ENCODE data around the gene ORMDL3.

Gene ORMDL3

GRCh38 chr17:39960524-39961041 is 33.2 kb upstream of the ORMDL3 start:
- no peak for DNase-seq
- no peak overlapping the region for H3K4me3 ChIP-seq (ENCODE audit: low read depth in 1 of 2, low read length in 2 of 2)
- no peaks in the 10 kb centered on the region for H3K27me3 ChIP-seq (ENCODE audit: insufficient read depth, low read length, poor library complexity)
- no peaks in the 10 kb centered on the region for H4K20me1 ChIP-seq (ENCODE audit: insufficient read depth, low read length)
- H2AFZ ChIP-seq (ENCODE audit: low read depth, low read length) = peak overlapping the region; percentile 41; the same call in 1 of the 2 replicates
- H3K9me3 ChIP-seq (ENCODE audit: insufficient read depth, low read length, severe bottlenecking) = no peaks in the 10 kb centered on the region
- no peak for TF ChIP-seq CTCF (IDR thresholded peaks at IDR 0.05; ENCODE audit: borderline replicate concordance, extremely low read depth, low read length, poor library complexity, severe bottlenecking)
- TF ChIP-seq EZH2 (IDR thresholded peaks at IDR 0.05; ENCODE audit: borderline replicate concordance, low read depth, low read length, severe bottlenecking) = no peak
- no peak overlapping the region for H3K27ac ChIP-seq (ENCODE audit: low read length)
- no peak for ATAC-seq (ENCODE audit: insufficient read depth, low read depth)
- no peaks in the 10 kb centered on the region for H3K36me3 ChIP-seq (ENCODE audit: insufficient read depth, low read length)
- H3K4me2 ChIP-seq (ENCODE audit: insufficient read depth, low read length) = no peak overlapping the region
- no peak overlapping the region for H3K9ac ChIP-seq (ENCODE audit: low read depth, low read length)
- peaks cover 7% of the 10 kb centered on the region for H3K4me1 ChIP-seq (ENCODE audit: insufficient read depth, low read length)
- H3K79me2 ChIP-seq (ENCODE audit: insufficient read depth, low read length) = no peaks in the 10 kb centered on the region

- Histone ChIP-seq H3K36me3 (ENCODE audit: insufficient read depth, low read length) (no peaks in the 10 kb centered on the region), H4K20me1 (ENCODE audit: insufficient read depth, low read length) (peaks cover 5% of the 10 kb centered on the region; the same call in 1 of the 2 replicates), H3K4me3 (ENCODE audit: low read depth in 1 of 2, low read length in 2 of 2) (no peak overlapping the region), H3K4me2 (ENCODE audit: insufficient read depth, low read length) (no peak overlapping the region), H2AFZ (ENCODE audit: low read depth, low read length) (no peak overlapping the region), H3K4me1 (ENCODE audit: insufficient read depth, low read length) (peaks cover 26% of the 10 kb centered on the region), H3K9ac (ENCODE audit: low read depth, low read length) (no peak overlapping the region), H3K27ac (ENCODE audit: low read length) (no peak overlapping the region), H3K9me3 (ENCODE audit: insufficient read depth, low read length, severe bottlenecking) (no peaks in the 10 kb centered on the region), H3K27me3 (ENCODE audit: insufficient read depth, low read length, poor library complexity) (no peaks in the 10 kb centered on the region), H3K79me2 (ENCODE audit: insufficient read depth, low read length) (no peaks in the 10 kb centered on the region)
- DNase-seq (no peak), ATAC-seq (ENCODE audit: insufficient read depth, low read depth) (no peak)
- TF ChIP-seq EZH2 (IDR thresholded peaks at IDR 0.05; ENCODE audit: borderline replicate concordance, low read depth, low read length, severe bottlenecking) = no peak
- no peak for TF ChIP-seq CTCF (IDR thresholded peaks at IDR 0.05; ENCODE audit: borderline replicate concordance, extremely low read depth, low read length, poor library complexity, severe bottlenecking)
These were observed 28.4 kb upstream of the ORMDL3 start for GRCh38 chr17:39955726-39956225.

DNA sequence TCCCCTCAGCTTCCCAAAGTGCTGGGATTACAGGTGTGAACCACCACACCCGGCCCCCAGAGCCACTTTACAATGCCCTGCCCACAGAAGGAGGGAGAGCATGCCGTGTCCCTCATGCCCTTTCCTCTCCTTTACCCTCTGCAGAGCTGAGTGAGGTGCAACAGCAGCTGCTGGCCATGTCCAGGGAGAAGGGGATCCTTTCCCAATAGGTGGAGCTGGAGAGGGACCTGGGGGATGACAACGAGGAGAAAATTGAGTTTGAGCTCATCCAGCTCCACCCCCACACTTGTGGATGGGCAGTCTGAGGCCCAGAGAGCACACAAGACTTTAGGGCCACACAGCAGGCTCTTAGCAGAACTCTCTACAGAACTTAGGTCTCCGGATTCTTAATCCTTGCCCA is 27.5 kb upstream of the ORMDL3 start:
- DNase-seq = no peak
- Histone ChIP-seq H3K79me2 (ENCODE audit: insufficient read depth, low read length) (no peaks in the 10 kb centered on the region), H3K36me3 (ENCODE audit: insufficient read depth, low read length) (no peaks in the 10 kb centered on the region), H3K9ac (ENCODE audit: low read depth, low read length) (no peak overlapping the region), H4K20me1 (ENCODE audit: insufficient read depth, low read length) (peaks cover 5% of the 10 kb centered on the region; the same call in 1 of the 2 replicates), H3K27me3 (ENCODE audit: insufficient read depth, low read length, poor library complexity) (no peaks in the 10 kb centered on the region), H3K4me3 (ENCODE audit: low read depth in 1 of 2, low read length in 2 of 2) (no peak overlapping the region), H3K9me3 (ENCODE audit: insufficient read depth, low read length, severe bottlenecking) (no peaks in the 10 kb centered on the region), H3K4me1 (ENCODE audit: insufficient read depth, low read length) (peaks cover 26% of the 10 kb centered on the region), H3K27ac (ENCODE audit: low read length) (no peak overlapping the region), H2AFZ (ENCODE audit: low read depth, low read length) (no peak overlapping the region), H3K4me2 (ENCODE audit: insufficient read depth, low read length) (no peak overlapping the region)
- TF ChIP-seq CTCF (IDR thresholded peaks at IDR 0.05; ENCODE audit: borderline replicate concordance, extremely low read depth, low read length, poor library complexity, severe bottlenecking) = no peak
- TF ChIP-seq EZH2 (IDR thresholded peaks at IDR 0.05; ENCODE audit: borderline replicate concordance, low read depth, low read length, severe bottlenecking) = no peak
- no peak for ATAC-seq (ENCODE audit: insufficient read depth, low read depth)

Measured in DND-41 (cell line).